Measurements from ENCODE around the gene SCAI. TPM values are rescaled to one million over a fixed set of nuclear protein-coding genes. Genes with fewer than 3 reads are reported as not detected.
A peak's percentile ranks its signal among the peaks of the same experiment; 100 is the strongest.

Gene SCAI
- total and polyA plus RNA-seq, 4 donors, result 0.50 to 13.9 (median 5.5) TPM

GRCh38 chr9:124941679-124942561 lies 201.4 kb downstream of the SCAI start:
- DNase-seq (peak; percentile 76 to 82), ATAC-seq (ENCODE audit: low FRiP score) (peak; percentile 58)
- H3K4me3 ChIP-seq (ENCODE audit: low read length in 2 of 2), result peak overlapping the region; percentile 85 to 87
- peak overlapping the region; percentile 64 to 84 for H3K27ac ChIP-seq (ENCODE audit: low read depth in 1 of 2, low read length in 2 of 2)
- H3K36me3 ChIP-seq (ENCODE audit: control insufficient read depth in 1 of 2, insufficient read depth in 2 of 2, low read length in 1 of 2), result no peaks in the 10 kb centered on the region
- WGBS, 2 donors, result 9 to 11% methylated on average over 29 to 31 of the region's 31 CpGs
- no peaks in the 10 kb centered on the region for H3K27me3 ChIP-seq (ENCODE audit: control insufficient read depth in 1 of 2, insufficient read depth in 2 of 2, low read length in 1 of 2)
- no peaks in the 10 kb centered on the region for H3K4me1 ChIP-seq (ENCODE audit: control insufficient read depth in 1 of 2, insufficient read depth in 2 of 2, low read length in 2 of 2)
- intact Hi-C loops (cut with DNase I), result loop anchor here (2.0 to 5.0 kb wide), 5 partner anchors 70 to 300 kb away; partner anchors contain the start of genes HSPA5 (in 1 of the 2), RABEPK (in 1 of the 2) and SCAI (in 1 of the 2)
- no peaks in the 10 kb centered on the region for H3K9me3 ChIP-seq (ENCODE audit: control insufficient read depth, low read length)

GRCh38 chr9:124940894-124941678 lies 202.2 kb downstream of the SCAI start, which contains the start of gene GOLGA1:
GOLGA1 (minus strand) TSS chr9:124941083; CDS start chr9:124938711, 2,372 bp downstream.
- 1% methylated on average over 59 to 70 of the region's 70 CpGs for WGBS, 2 donors
- H3K4me1 ChIP-seq (ENCODE audit: control insufficient read depth in 1 of 2, insufficient read depth in 2 of 2, low read length in 2 of 2), result no peaks in the 10 kb centered on the region
- peak within 1 kb of the TSS; percentile 85 to 87 for H3K4me3 ChIP-seq (ENCODE audit: low read length in 2 of 2)
- H3K36me3 ChIP-seq (ENCODE audit: control insufficient read depth in 1 of 2, insufficient read depth in 2 of 2, low read length in 1 of 2), result no peaks in the 10 kb centered on the region
- intact Hi-C loops (cut with DNase I), result loop anchor here (2.0 to 5.0 kb wide), 5 partner anchors 69 to 301 kb away; partner anchors contain the start of genes HSPA5 (in 1 of the 2), RABEPK (in 1 of the 2) and SCAI (in 1 of the 2)
- H3K9me3 ChIP-seq (ENCODE audit: control insufficient read depth, low read length), result no peaks in the 10 kb centered on the region
- H3K27me3 ChIP-seq (ENCODE audit: control insufficient read depth in 1 of 2, insufficient read depth in 2 of 2, low read length in 1 of 2), result no peaks in the 10 kb centered on the region
- DNase-seq (peak; percentile 97 to 98), ATAC-seq (ENCODE audit: low FRiP score) (peak; percentile 100)
- peak within 1 kb of the TSS; percentile 89 to 95 for H3K27ac ChIP-seq (ENCODE audit: low read depth in 1 of 2, low read length in 2 of 2)

- WGBS, 2 donors, result 1% methylated on average over 17 of the region's 17 CpGs
- Histone ChIP-seq H3K4me1 (ENCODE audit: control insufficient read depth in 1 of 2, insufficient read depth in 2 of 2, low read length in 2 of 2) (no peaks in the 10 kb centered on the region), H3K36me3 (ENCODE audit: control insufficient read depth in 1 of 2, insufficient read depth in 2 of 2, low read length in 1 of 2) (no peaks in the 10 kb centered on the region), H3K4me3 (ENCODE audit: low read length in 2 of 2) (peak overlapping the region; percentile 64 to 87), H3K27me3 (ENCODE audit: control insufficient read depth in 1 of 2, insufficient read depth in 2 of 2, low read length in 1 of 2) (no peaks in the 10 kb centered on the region), H3K9me3 (ENCODE audit: control insufficient read depth, low read length) (no peaks in the 10 kb centered on the region), H3K27ac (ENCODE audit: low read depth in 1 of 2, low read length in 2 of 2) (peak overlapping the region; percentile 89 to 95)
- intact Hi-C loops (cut with DNase I), result loop anchor here (2.0 to 5.0 kb wide), 5 partner anchors 68 to 302 kb away; partner anchors contain the start of genes HSPA5 (in 1 of the 2), RABEPK (in 1 of the 2) and SCAI (in 1 of the 2)
- ATAC-seq (ENCODE audit: low FRiP score) (no peak), DNase-seq (no peak)
Observed at GRCh38 chr9:124940521-124940893, 202.8 kb downstream of the SCAI start.

- H3K36me3 ChIP-seq (ENCODE audit: control insufficient read depth in 1 of 2, insufficient read depth in 2 of 2, low read length in 1 of 2), result no peaks in the 10 kb centered on the region
- intact Hi-C loops (cut with DNase I), result loop anchor here (2.0 to 5.0 kb wide), 5 partner anchors 68 to 302 kb away; partner anchors contain the start of genes HSPA5 (in 1 of the 2), RABEPK (in 1 of the 2) and SCAI (in 1 of the 2)
- peak overlapping the region in 1 of 2 donors; percentile 95 for H3K27ac ChIP-seq (ENCODE audit: low read depth in 1 of 2, low read length in 2 of 2)
- ATAC-seq (ENCODE audit: low FRiP score), result no peak
- no peak for DNase-seq
- H3K9me3 ChIP-seq (ENCODE audit: control insufficient read depth, low read length), result no peaks in the 10 kb centered on the region
- peak overlapping the region; percentile 64 to 87 for H3K4me3 ChIP-seq (ENCODE audit: low read length in 2 of 2)
- H3K27me3 ChIP-seq (ENCODE audit: control insufficient read depth in 1 of 2, insufficient read depth in 2 of 2, low read length in 1 of 2), result no peaks in the 10 kb centered on the region
- H3K4me1 ChIP-seq (ENCODE audit: control insufficient read depth in 1 of 2, insufficient read depth in 2 of 2, low read length in 2 of 2), result no peaks in the 10 kb centered on the region
Observed at GRCh38 chr9:124939944-124940343, 203.4 kb downstream of the SCAI start.

GRCh38 chr9:124934290-124934689 lies 209.0 kb downstream of the SCAI start:
- DNase-seq (no peak), ATAC-seq (ENCODE audit: low FRiP score) (no peak)
- Histone ChIP-seq H3K27me3 (ENCODE audit: control insufficient read depth in 1 of 2, insufficient read depth in 2 of 2, low read length in 1 of 2) (no peaks in the 10 kb centered on the region), H3K36me3 (ENCODE audit: control insufficient read depth in 1 of 2, insufficient read depth in 2 of 2, low read length in 1 of 2) (peaks cover 0 to 3% of the 10 kb centered on the region in 2 donors), H3K27ac (ENCODE audit: low read depth in 1 of 2, low read length in 2 of 2) (no peak overlapping the region), H3K4me1 (ENCODE audit: control insufficient read depth in 1 of 2, insufficient read depth in 2 of 2, low read length in 2 of 2) (no peaks in the 10 kb centered on the region), H3K4me3 (ENCODE audit: low read length in 2 of 2) (no peak overlapping the region), H3K9me3 (ENCODE audit: control insufficient read depth, low read length) (no peaks in the 10 kb centered on the region)
- intact Hi-C loops (cut with DNase I), result no loop called here

- intact Hi-C loops (cut with DNase I), result no loop called here
Observed at GRCh38 chr9:124932333-124932732, 211.0 kb downstream of the SCAI start.

GRCh38 chr9:124929464-124929863 lies 213.9 kb downstream of the SCAI start:
- Histone ChIP-seq H3K4me1 (ENCODE audit: control insufficient read depth in 1 of 2, insufficient read depth in 2 of 2, low read length in 2 of 2) (no peaks in the 10 kb centered on the region), H3K36me3 (ENCODE audit: control insufficient read depth in 1 of 2, insufficient read depth in 2 of 2, low read length in 1 of 2) (peaks cover 2 to 9% of the 10 kb centered on the region in 2 donors), H3K27me3 (ENCODE audit: control insufficient read depth in 1 of 2, insufficient read depth in 2 of 2, low read length in 1 of 2) (no peaks in the 10 kb centered on the region), H3K27ac (ENCODE audit: low read depth in 1 of 2, low read length in 2 of 2) (no peak overlapping the region), H3K9me3 (ENCODE audit: control insufficient read depth, low read length) (no peaks in the 10 kb centered on the region), H3K4me3 (ENCODE audit: low read length in 2 of 2) (no peak overlapping the region)
- no peak for ATAC-seq (ENCODE audit: low FRiP score)
- no peak for DNase-seq
- intact Hi-C loops (cut with DNase I), result no loop called here
- WGBS, 2 donors, result 95 to 96% methylated on average over 3 of the region's 3 CpGs

More at GRCh38 chr9:124932333-124932732, 211.0 kb downstream of the SCAI start:
- H3K4me1 ChIP-seq (ENCODE audit: control insufficient read depth in 1 of 2, insufficient read depth in 2 of 2, low read length in 2 of 2), result no peaks in the 10 kb centered on the region
- no peak overlapping the region for H3K4me3 ChIP-seq (ENCODE audit: low read length in 2 of 2)
- peaks cover 0 to 3% of the 10 kb centered on the region in 2 donors for H3K36me3 ChIP-seq (ENCODE audit: control insufficient read depth in 1 of 2, insufficient read depth in 2 of 2, low read length in 1 of 2)
- H3K27me3 ChIP-seq (ENCODE audit: control insufficient read depth in 1 of 2, insufficient read depth in 2 of 2, low read length in 1 of 2), result no peaks in the 10 kb centered on the region
- WGBS, 2 donors, result 72 to 94% methylated on average over 1 of the region's 1 CpG
- DNase-seq, result no peak
- no peak for ATAC-seq (ENCODE audit: low FRiP score)
- H3K27ac ChIP-seq (ENCODE audit: low read depth in 1 of 2, low read length in 2 of 2), result no peak overlapping the region
- H3K9me3 ChIP-seq (ENCODE audit: control insufficient read depth, low read length), result no peaks in the 10 kb centered on the region

GRCh38 chr9:124928116-124928515 lies 215.2 kb downstream of the SCAI start:
- Histone ChIP-seq H3K36me3 (ENCODE audit: control insufficient read depth in 1 of 2, insufficient read depth in 2 of 2, low read length in 1 of 2) (peaks cover 2 to 7% of the 10 kb centered on the region in 2 donors), H3K4me1 (ENCODE audit: control insufficient read depth in 1 of 2, insufficient read depth in 2 of 2, low read length in 2 of 2) (no peaks in the 10 kb centered on the region), H3K27ac (ENCODE audit: low read depth in 1 of 2, low read length in 2 of 2) (no peak overlapping the region), H3K27me3 (ENCODE audit: control insufficient read depth in 1 of 2, insufficient read depth in 2 of 2, low read length in 1 of 2) (no peaks in the 10 kb centered on the region), H3K4me3 (ENCODE audit: low read length in 2 of 2) (no peak overlapping the region), H3K9me3 (ENCODE audit: control insufficient read depth, low read length) (no peaks in the 10 kb centered on the region)
- WGBS, 2 donors, result 89 to 90% methylated on average over 3 of the region's 3 CpGs
- intact Hi-C loops (cut with DNase I), result no loop called here
- ATAC-seq (ENCODE audit: low FRiP score) (no peak), DNase-seq (no peak)
